Upper lobe of left lung (tissue), 6 donors: ENCODE measurements around the gene MLLT3. TPM values are rescaled to one million over a fixed set of nuclear protein-coding genes. Genes with fewer than 3 reads are reported as not detected.
A peak's percentile ranks its signal among the peaks of the same experiment; 100 is the strongest.

Experiments used
- ATAC-seq, 2 donors: fragments of 200-7000 bp; cut with Tn5 transposase; one replicate each; pipeline ENCODE4 v1.9.1; 2022; ENCODE audit warnings: mild to moderate bottlenecking in 2 of 2, moderate library complexity in 2 of 2; ENCODE audit not compliant: low FRiP score in 2 of 2
- DNase-seq, 2 donors: peaks; one replicate each; pipeline ENCODE4 v3.0.0-alpha.2; 2019 to 2020
- H3K27ac ChIP-seq, 4 donors: fragments of 200-600 bp; sonication (generic); one replicate each; pipeline ENCODE4 v1.5.1; 2016 to 2019
- H3K27me3 ChIP-seq, 4 donors: fragments of 200-600 bp; sonication (generic); one replicate each; pipeline ENCODE4 v1.5.1; 2017 to 2019
- H3K36me3 ChIP-seq, 4 donors: fragments of 200-600 bp; sonication (generic); one replicate each; pipeline ENCODE4 v1.5.1; 2016 to 2019
- H3K4me1 ChIP-seq, 4 donors: fragments of 200-600 bp; sonication (generic); one replicate each; pipeline ENCODE4 v1.5.1; 2018 to 2019
- H3K4me3 ChIP-seq, 4 donors: fragments of 200-600 bp; sonication (generic); one replicate each; pipeline ENCODE4 v1.5.1; 2017 to 2019; ENCODE audit warnings: mild to moderate bottlenecking in 2 of 4, moderate library complexity in 1 of 4
- H3K9me3 ChIP-seq, 4 donors: fragments of 200-600 bp; sonication (generic); one replicate each; pipeline ENCODE4 v1.5.1; 2018 to 2019
- EP300 ChIP-seq, 4 donors: sonication (generic); formaldehyde crosslinking; IDR thresholded peaks; one replicate each; pipeline ENCODE4 v1.5.1; 2017; ENCODE audit warnings: antibody characterized with exemption in 4 of 4, control low read depth in 2 of 4
- POLR2A ChIP-seq, 4 donors: fragments of 450-650 bp; IDR thresholded peaks; one replicate each; pipeline ENCODE4 v1.5.1; 2016 to 2017; ENCODE audit warnings: antibody characterized with exemption in 4 of 4, mild to moderate bottlenecking in 2 of 4
- POLR2AphosphoS5 ChIP-seq, 2 donors: sonication (generic); formaldehyde crosslinking; IDR thresholded peaks; one replicate each; pipeline ENCODE4 v1.5.1; 2017; ENCODE audit warnings: antibody characterized with exemption in 2 of 2
- WGBS, 2 donors: methylation state at CpG; one replicate each; pipeline ENCODE4 v1.1.5; 2017 to 2018; 5-methylcytosine and 5-hydroxymethylcytosine counted together
- total RNA-seq, 6 donors: library from RNA; depleted of rRNA in 4 of 6; stranded (reverse); fragments of >200 nt in 4 of 6; gene quantifications; one replicate each; pipeline versions ENCODE4 v1.1.0 to v1.2.1, GENCODE V29; 2016 to 2021
- TF ChIP-seq, protein P1 (sequence below), 6 experiments: fragments of 450-650 bp in 4 of 6; fragments of 200-600 bp in 2 of 6; sonication (generic) in 2 of 6; IDR thresholded peaks; one replicate each; pipeline ENCODE4 v1.5.1; 2016 to 2019; ENCODE audit warnings: antibody characterized with exemption in 6 of 6
- donor health status: DM: no; HTN: no; CAD: no; lungs with moderate emphysema.
- donor health status: DM: no; HTN: yes; CAD: no; lungs with severe emphysema.

The MLLT3 gene
- total RNA-seq, 6 donors from 2014 or later: 13.8 to 30.4 (median 20.9) TPM

DNA sequence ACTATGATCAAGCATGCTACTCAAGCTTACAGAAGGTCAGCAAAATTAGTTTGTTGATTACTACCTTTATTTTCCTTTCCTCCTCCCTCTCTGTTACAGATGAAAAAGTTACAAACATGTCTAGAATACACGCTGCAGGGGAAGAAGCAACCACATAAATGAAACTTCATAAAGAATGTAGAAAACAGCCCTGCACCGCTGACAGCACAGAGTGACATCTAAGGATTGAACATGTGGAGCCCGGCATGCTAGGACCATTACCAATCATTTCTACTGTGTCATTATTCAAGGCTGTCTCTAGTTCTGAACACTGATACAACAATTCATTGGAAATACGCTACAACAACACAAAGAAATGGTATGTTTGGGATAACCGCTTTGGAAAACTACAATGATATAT is 261.1 kb downstream of the MLLT3 start:
- 97% methylated on average over 5 of the region's 5 CpGs for WGBS, 2 donors
- ATAC-seq: no peak
- Histone ChIP-seq H3K36me3 (peaks cover 0 to 5% (median 0%) of the 10 kb centered on the region in 4 donors), H3K27me3 (no peaks in the 10 kb centered on the region), H3K9me3 (no peaks in the 10 kb centered on the region), H3K4me3 (no peak overlapping the region), H3K4me1 (peaks cover 3 to 10% (median 8%) of the 10 kb centered on the region in 4 donors), H3K27ac (no peak overlapping the region)
- DNase-seq: no peak
- TF ChIP-seq POLR2A (IDR thresholded peaks at IDR 0.05): no peak
- no peak for TF ChIP-seq POLR2AphosphoS5 (IDR thresholded peaks at IDR 0.05)
- TF ChIP-seq, protein P1, sequence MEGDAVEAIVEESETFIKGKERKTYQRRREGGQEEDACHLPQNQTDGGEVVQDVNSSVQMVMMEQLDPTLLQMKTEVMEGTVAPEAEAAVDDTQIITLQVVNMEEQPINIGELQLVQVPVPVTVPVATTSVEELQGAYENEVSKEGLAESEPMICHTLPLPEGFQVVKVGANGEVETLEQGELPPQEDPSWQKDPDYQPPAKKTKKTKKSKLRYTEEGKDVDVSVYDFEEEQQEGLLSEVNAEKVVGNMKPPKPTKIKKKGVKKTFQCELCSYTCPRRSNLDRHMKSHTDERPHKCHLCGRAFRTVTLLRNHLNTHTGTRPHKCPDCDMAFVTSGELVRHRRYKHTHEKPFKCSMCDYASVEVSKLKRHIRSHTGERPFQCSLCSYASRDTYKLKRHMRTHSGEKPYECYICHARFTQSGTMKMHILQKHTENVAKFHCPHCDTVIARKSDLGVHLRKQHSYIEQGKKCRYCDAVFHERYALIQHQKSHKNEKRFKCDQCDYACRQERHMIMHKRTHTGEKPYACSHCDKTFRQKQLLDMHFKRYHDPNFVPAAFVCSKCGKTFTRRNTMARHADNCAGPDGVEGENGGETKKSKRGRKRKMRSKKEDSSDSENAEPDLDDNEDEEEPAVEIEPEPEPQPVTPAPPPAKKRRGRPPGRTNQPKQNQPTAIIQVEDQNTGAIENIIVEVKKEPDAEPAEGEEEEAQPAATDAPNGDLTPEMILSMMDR (IDR thresholded peaks at IDR 0.05): no peak
- no peak for TF ChIP-seq EP300 (IDR thresholded peaks at IDR 0.05)

DNA sequence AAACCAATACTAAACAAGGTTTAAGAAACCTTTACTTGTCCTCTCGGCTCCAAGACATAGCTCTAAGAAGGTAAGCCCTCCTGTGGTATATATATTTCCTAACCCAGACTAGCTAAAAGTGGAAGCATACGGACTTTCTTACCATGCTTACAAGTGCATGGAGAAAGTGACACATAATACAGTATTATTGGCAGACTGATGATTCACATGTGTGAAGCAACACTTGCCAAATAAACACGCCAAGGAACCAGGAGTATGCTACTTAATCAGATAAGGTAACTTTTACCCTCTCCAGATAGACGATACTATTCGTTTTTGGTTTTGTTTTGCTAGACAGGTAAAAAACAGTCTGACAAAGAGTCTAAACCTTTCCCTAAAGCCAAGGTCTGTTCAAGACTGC is 264.1 kb downstream of the MLLT3 start:
- Histone ChIP-seq H3K4me1 (peaks cover 12 to 27% (median 24%) of the 10 kb centered on the region in 4 donors), H3K9me3 (no peaks in the 10 kb centered on the region), H3K4me3 (no peak overlapping the region), H3K27me3 (no peaks in the 10 kb centered on the region), H3K27ac (no peak overlapping the region), H3K36me3 (peaks cover 0 to 3% (median 0%) of the 10 kb centered on the region in 4 donors)
- no peak for DNase-seq
- TF ChIP-seq EP300 (IDR thresholded peaks at IDR 0.05) (no peak), POLR2A (IDR thresholded peaks at IDR 0.05) (no peak), POLR2AphosphoS5 (IDR thresholded peaks at IDR 0.05) (no peak)
- TF ChIP-seq, protein P1 (IDR thresholded peaks at IDR 0.05): no peak
- WGBS, 2 donors: 62 to 74% methylated on average over 5 of the region's 5 CpGs
- peak in 1 of 2 donors; percentile 47 for ATAC-seq

GRCh38 chr9:20357037-20357432 is 265.3 kb downstream of the MLLT3 start:
- ATAC-seq (no peak), DNase-seq (no peak)
- Histone ChIP-seq H3K27me3 (no peaks in the 10 kb centered on the region), H3K9me3 (no peaks in the 10 kb centered on the region), H3K36me3 (no peaks in the 10 kb centered on the region), H3K4me3 (no peak overlapping the region), H3K4me1 (peaks cover 12 to 30% (median 25%) of the 10 kb centered on the region in 4 donors), H3K27ac (peak overlapping the region in 2 of 4 donors; percentile 15 to 50)
- 40 to 46% methylated on average over 2 of the region's 2 CpGs for WGBS, 2 donors
- TF ChIP-seq POLR2A (IDR thresholded peaks at IDR 0.05) (no peak), POLR2AphosphoS5 (IDR thresholded peaks at IDR 0.05) (no peak), EP300 (IDR thresholded peaks at IDR 0.05) (no peak)
- TF ChIP-seq, protein P1 (IDR thresholded peaks at IDR 0.05): no peak

- TF ChIP-seq, protein P1 (IDR thresholded peaks at IDR 0.05): peak; percentile 27 to 60 (median 51)
- TF ChIP-seq POLR2A (IDR thresholded peaks at IDR 0.05): no peak
- Histone ChIP-seq H3K4me1 (peaks cover 12 to 30% (median 25%) of the 10 kb centered on the region in 4 donors), H3K4me3 (peak overlapping the region in 2 of 4 donors; percentile 25 to 27), H3K36me3 (no peaks in the 10 kb centered on the region), H3K9me3 (no peaks in the 10 kb centered on the region), H3K27me3 (no peaks in the 10 kb centered on the region), H3K27ac (peak overlapping the region in 3 of 4 donors; percentile 15 to 50 (median 18))
- ATAC-seq (peak; percentile 71 to 74), DNase-seq (peak in 1 of 2 donors; percentile 65)
- 17 to 23% methylated on average over 10 of the region's 10 CpGs for WGBS, 2 donors
These were observed 265.8 kb downstream of the MLLT3 start for GRCh38 chr9:20356403-20357036.

GRCh38 chr9:20355022-20355421 is 267.3 kb downstream of the MLLT3 start:
- DNase-seq (no peak), ATAC-seq (no peak)
- H3K9me3 ChIP-seq: no peaks in the 10 kb centered on the region
- 62 to 70% methylated on average over 2 of the region's 2 CpGs for WGBS, 2 donors
- H3K27ac ChIP-seq: no peak overlapping the region
- TF ChIP-seq EP300 (IDR thresholded peaks at IDR 0.05) (no peak), POLR2A (IDR thresholded peaks at IDR 0.05) (no peak), POLR2AphosphoS5 (IDR thresholded peaks at IDR 0.05) (no peak)
- TF ChIP-seq, protein P1 (IDR thresholded peaks at IDR 0.05): no peak
- no peaks in the 10 kb centered on the region for H3K27me3 ChIP-seq
- no peaks in the 10 kb centered on the region for H3K36me3 ChIP-seq
- H3K4me1 ChIP-seq: peaks cover 12 to 30% (median 25%) of the 10 kb centered on the region in 4 donors
- no peak overlapping the region for H3K4me3 ChIP-seq
